A673 (cell line): ENCODE data around the gene S100A16. TPM values are rescaled to one million over a fixed set of nuclear protein-coding genes. Genes with fewer than 3 reads are reported as not detected.

Experiments
- BruUV-seq: library from RNA; stranded (reverse); fragments of 400-500 nt; replicated peaks from 2 replicates; lab custom pipeline; 2021; lab: Mats Ljungman, UMichigan
- CTCF ChIA-PET: fragments of 300-600 bp; sonication (Branson Sonifier 250); formaldehyde crosslinking; loops from one replicate; lab custom pipeline; 2022; ENCODE audit warnings: antibody characterized with exemption; lab: Charles Lee
- POLR2A ChIA-PET: fragments of 300-600 bp; sonication (Branson Sonifier 250); formaldehyde crosslinking; loops from one replicate; lab custom pipeline; 2022; ENCODE audit warnings: antibody characterized with exemption; ENCODE audit not compliant: low non-redundant PET; lab: Charles Lee
- DNase-seq: peaks from one replicate; pipeline ENCODE4 v3.0.0-alpha.2; 2015; ENCODE audit warnings: low spot score
- H3K27ac ChIP-seq: fragments of 200-600 bp; sonication (generic); 2 replicates; pipeline ENCODE4 v1.5.1; 2016; ENCODE audit warnings: mixed run types, low read depth, mild to moderate bottlenecking, mixed read lengths, antibody characterized with exemption, low read length; ENCODE audit not compliant: poor library complexity, severe bottlenecking
- H3K27me3 ChIP-seq: fragments of 200-600 bp; sonication (generic); replicated peaks from 2 replicates; pipeline ENCODE4 v1.6.1; 2017; ENCODE audit warnings: mixed run types, low read depth, mild to moderate bottlenecking, mixed read lengths, antibody characterized with exemption, low read length; ENCODE audit not compliant: insufficient read depth, poor library complexity
- H3K36me3 ChIP-seq: fragments of 200-600 bp; sonication (generic); 2 replicates; pipeline ENCODE4 v1.6.1; 2016; ENCODE audit warnings: mixed run types, mild to moderate bottlenecking, mixed read lengths, antibody characterized with exemption, low read length; ENCODE audit not compliant: insufficient read depth, poor library complexity, severe bottlenecking
- H3K4me1 ChIP-seq: fragments of 200-600 bp; sonication (generic); 2 replicates; pipeline ENCODE4 v1.6.1; 2017; ENCODE audit warnings: mixed run types, mild to moderate bottlenecking, mixed read lengths, antibody characterized with exemption, low read length; ENCODE audit not compliant: insufficient read depth, poor library complexity, severe bottlenecking
- H3K4me3 ChIP-seq: fragments of 200-600 bp; sonication (generic); 2 replicates; pipeline ENCODE4 v1.5.1; 2016; ENCODE audit warnings: low read depth, mixed run types, mild to moderate bottlenecking, mixed read lengths, low read length; ENCODE audit not compliant: poor library complexity, severe bottlenecking
- H3K9me3 ChIP-seq: fragments of 200-600 bp; sonication (generic); 2 replicates; pipeline ENCODE4 v1.6.1; 2016; ENCODE audit warnings: mixed run types, low read depth, mild to moderate bottlenecking, mixed read lengths, antibody characterized with exemption, low read length; ENCODE audit not compliant: poor library complexity, severe bottlenecking
- CTCF ChIP-seq: fragments of 300-800, 200-600 bp; sonication (generic); conservative IDR thresholded peaks from 2 replicates; pipeline ENCODE4 v1.5.1; 2017; ENCODE audit warnings: low read depth, mild to moderate bottlenecking, antibody characterized with exemption, low read length, moderate library complexity, mixed read lengths
- EZH2 ChIP-seq: fragments of 200-600 bp; sonication (generic); IDR thresholded peaks from 2 replicates; pipeline ENCODE4 v1.6.1; 2017; ENCODE audit warnings: borderline replicate concordance, low read depth, mild to moderate bottlenecking, mixed read lengths, antibody characterized with exemption, low read length; ENCODE audit not compliant: poor library complexity, severe bottlenecking
- intact Hi-C: fragments of 100-400 bp; cut with micrococcal nuclease; formaldehyde crosslinking; loops from one replicate; pipeline ENCODE4 v1.10.0; 2022; ENCODE audit not compliant: unreplicated experiment
- total RNA-seq: library from RNA; stranded (reverse); gene quantifications from 2 replicates; pipeline ENCODE4 v1.2.3, GENCODE V29; 2021

S100A16 gene
- total RNA-seq, 1 experiment from 2014 or later = 0.43 TPM

GRCh38 chr1:153614906-153615305, 2.0 kb upstream of the S100A16 start:
- POLR2A ChIA-PET = no interaction called here
- no TSS peak for BruUV-seq
- Histone ChIP-seq H3K4me1 (no peaks in the 10 kb centered on the region), H3K27ac (no peak overlapping the region), H3K9me3 (no peaks in the 10 kb centered on the region), H3K4me3 (no peak overlapping the region), H3K27me3 (no peaks in the 10 kb centered on the region), H3K36me3 (no peaks in the 10 kb centered on the region)
- CTCF ChIA-PET = no interaction called here
- DNase-seq = no peak
- TF ChIP-seq EZH2 (no peak), CTCF (no peak)
- intact Hi-C loops = no loop called here

GRCh38 chr1:153614189-153614900, 1.4 kb upstream of the S100A16 start:
- DNase-seq = no peak
- H3K27ac ChIP-seq = no peak overlapping the region
- no peak for TF ChIP-seq EZH2
- TF ChIP-seq CTCF = no peak
- H3K4me3 ChIP-seq = no peak overlapping the region
- H3K4me1 ChIP-seq = no peaks in the 10 kb centered on the region
- no peaks in the 10 kb centered on the region for H3K27me3 ChIP-seq
- H3K9me3 ChIP-seq = no peaks in the 10 kb centered on the region
- CTCF ChIA-PET = no interaction called here
- H3K36me3 ChIP-seq = no peaks in the 10 kb centered on the region
- POLR2A ChIA-PET = no interaction called here
- intact Hi-C loops = no loop called here
- BruUV-seq = no TSS peak

GRCh38 chr1:153613406-153613805, 469 bp upstream of the S100A16 start:
- TF ChIP-seq CTCF (no peak), EZH2 (no peak)
- H3K36me3 ChIP-seq = no peaks in the 10 kb centered on the region
- no peak overlapping the region for H3K27ac ChIP-seq
- no peaks in the 10 kb centered on the region for H3K27me3 ChIP-seq
- no TSS peak for BruUV-seq
- intact Hi-C loops = no loop called here
- H3K9me3 ChIP-seq = no peaks in the 10 kb centered on the region
- CTCF ChIA-PET = no interaction called here
- no peak overlapping the region for H3K4me3 ChIP-seq
- no peak for DNase-seq
- POLR2A ChIA-PET = no interaction called here
- H3K4me1 ChIP-seq = no peaks in the 10 kb centered on the region
